Smooth muscle cell (in vitro differentiated cells): ENCODE results near the gene AADACL4. TPM values are rescaled to one million over a fixed set of nuclear protein-coding genes. Genes with fewer than 3 reads are reported as not detected.
"Not testable (repeated sequence)": the region's sequence is repeated elsewhere in the genome, so short reads cannot be mapped to it uniquely, and the experiment has no call there.

Source experiments
- DNase-seq: peaks from one replicate; lab custom pipeline; 2025; ENCODE audit not compliant: unreplicated experiment; lab: John Stamatoyannopoulos, UW
- H2AFZ ChIP-seq: fragments of 200-600 bp; sonication (generic); 2 replicates; pipeline ENCODE4 v1.6.0; 2016; ENCODE audit warnings: antibody characterized with exemption, low read depth, mild to moderate bottlenecking
- H3F3A ChIP-seq: fragments of 200-600 bp; sonication (generic); 2 replicates; pipeline ENCODE4 v1.6.0; 2017; ENCODE audit warnings: antibody characterized with exemption, low read depth
- H3K27ac ChIP-seq: fragments of 200-600 bp; sonication (generic); 2 replicates; pipeline ENCODE4 v1.5.1; 2016; ENCODE audit warnings: low read depth, mild to moderate bottlenecking
- H3K27me3 ChIP-seq: fragments of 200-600 bp; sonication (generic); 2 replicates; pipeline ENCODE4 v1.6.1; 2016; ENCODE audit warnings: low read depth, mild to moderate bottlenecking
- H3K36me3 ChIP-seq: fragments of 200-600 bp; sonication (generic); 2 replicates; pipeline ENCODE4 v1.5.1; 2016; ENCODE audit warnings: low read depth
- H3K4me1 ChIP-seq: fragments of 200-600 bp; sonication (generic); 2 replicates; pipeline ENCODE4 v1.5.1; 2016; ENCODE audit warnings: low read depth
- H3K4me2 ChIP-seq: fragments of 200-600 bp; sonication (generic); 2 replicates; pipeline ENCODE4 v1.6.0; 2016; ENCODE audit warnings: mild to moderate bottlenecking
- H3K4me3 ChIP-seq: fragments of 200-600 bp; sonication (generic); 2 replicates; pipeline ENCODE4 v1.5.1; 2016; ENCODE audit warnings: mild to moderate bottlenecking
- H3K79me2 ChIP-seq: fragments of 200-600 bp; sonication (generic); 2 replicates; pipeline ENCODE4 v1.6.0; 2016; ENCODE audit warnings: low read depth, mild to moderate bottlenecking
- H3K9ac ChIP-seq: fragments of 200-600 bp; sonication (generic); 2 replicates; pipeline ENCODE4 v1.6.0; 2016; ENCODE audit warnings: low read depth
- H3K9me3 ChIP-seq: fragments of 200-600 bp; sonication (generic); replicated peaks from 2 replicates; pipeline ENCODE4 v1.5.1; 2016; ENCODE audit warnings: low read depth
- H4K20me1 ChIP-seq: fragments of 200-600 bp; sonication (generic); 2 replicates; pipeline ENCODE4 v1.6.0; 2016; ENCODE audit warnings: low read depth
- WGBS: methylation state at CpG from one replicate; pipeline ENCODE4 v1.1.7; 2016; ENCODE audit warnings: low lambda C conversion rate; 5-methylcytosine and 5-hydroxymethylcytosine counted together
- polyA plus RNA-seq: library from polyadenylated mRNA; unstranded; fragments of >200 nt; fragmentation: Nextera tagmentation; extraction: Ambion mirVana; gene quantifications from 2 replicates; pipeline ENCODE4 v1.2.1, GENCODE V29; 2016
- total RNA-seq: library from RNA; depleted of rRNA; stranded (reverse); fragments of >200 nt; gene quantifications from 2 replicates; pipeline ENCODE4 v1.2.3, GENCODE V29; 2014
- TF ChIP-seq, protein P1 (sequence below): fragments of 200-600 bp; sonication (generic); IDR thresholded peaks from 2 replicates; pipeline ENCODE4 v1.5.1; 2017; ENCODE audit warnings: borderline replicate concordance, mild to moderate bottlenecking, antibody characterized with exemption; ENCODE audit not compliant: insufficient read depth, poor library complexity, severe bottlenecking

Gene AADACL4
- total and polyA plus RNA-seq, 2 experiments from 2014 or later, result not detected

- WGBS, result 92% methylated on average over 15 of the region's 15 CpGs
- H3K4me1 ChIP-seq, result no peaks in the 10 kb centered on the region
Measured at GRCh38 chr1:12666141-12666735, 22.4 kb downstream of the AADACL4 start.

DNA sequence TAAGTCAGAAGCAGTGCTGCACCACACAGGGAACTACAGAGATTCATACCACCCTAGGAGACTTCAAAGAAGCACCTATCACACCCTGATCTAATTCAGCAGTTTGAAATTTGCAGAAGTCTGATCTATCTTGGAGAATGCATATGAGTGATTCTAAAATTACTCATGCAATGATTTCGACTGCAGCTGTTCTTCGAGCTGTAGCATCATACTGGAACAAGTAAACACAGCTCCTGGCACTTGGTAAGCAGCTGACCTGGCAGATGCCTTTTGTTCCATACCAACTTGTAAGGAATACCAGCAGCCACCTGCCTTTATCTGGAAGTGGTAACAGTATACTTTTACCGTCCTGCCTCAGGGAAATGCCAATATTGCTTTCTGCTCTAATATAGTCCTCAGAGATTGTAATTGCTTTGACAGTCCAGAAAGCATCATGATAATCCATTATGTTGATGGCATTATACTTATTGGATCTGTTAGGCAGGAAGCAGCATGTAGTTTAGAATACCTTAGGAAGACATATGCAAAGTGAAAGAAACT, 25.7 kb downstream of the AADACL4 start:
- H2AFZ ChIP-seq, result no peak overlapping the region
- H3K27ac ChIP-seq, result no peak overlapping the region
- peaks cover 11% of the 10 kb centered on the region for H3K27me3 ChIP-seq
- H3K79me2 ChIP-seq, result no peaks in the 10 kb centered on the region
- no peaks in the 10 kb centered on the region for H3K36me3 ChIP-seq
- no peak for DNase-seq
- H3K9ac ChIP-seq, result no peak overlapping the region
- 79% methylated on average over 3 of the region's 3 CpGs for WGBS
- no peaks in the 10 kb centered on the region for H3F3A ChIP-seq
- TF ChIP-seq, protein P1, sequence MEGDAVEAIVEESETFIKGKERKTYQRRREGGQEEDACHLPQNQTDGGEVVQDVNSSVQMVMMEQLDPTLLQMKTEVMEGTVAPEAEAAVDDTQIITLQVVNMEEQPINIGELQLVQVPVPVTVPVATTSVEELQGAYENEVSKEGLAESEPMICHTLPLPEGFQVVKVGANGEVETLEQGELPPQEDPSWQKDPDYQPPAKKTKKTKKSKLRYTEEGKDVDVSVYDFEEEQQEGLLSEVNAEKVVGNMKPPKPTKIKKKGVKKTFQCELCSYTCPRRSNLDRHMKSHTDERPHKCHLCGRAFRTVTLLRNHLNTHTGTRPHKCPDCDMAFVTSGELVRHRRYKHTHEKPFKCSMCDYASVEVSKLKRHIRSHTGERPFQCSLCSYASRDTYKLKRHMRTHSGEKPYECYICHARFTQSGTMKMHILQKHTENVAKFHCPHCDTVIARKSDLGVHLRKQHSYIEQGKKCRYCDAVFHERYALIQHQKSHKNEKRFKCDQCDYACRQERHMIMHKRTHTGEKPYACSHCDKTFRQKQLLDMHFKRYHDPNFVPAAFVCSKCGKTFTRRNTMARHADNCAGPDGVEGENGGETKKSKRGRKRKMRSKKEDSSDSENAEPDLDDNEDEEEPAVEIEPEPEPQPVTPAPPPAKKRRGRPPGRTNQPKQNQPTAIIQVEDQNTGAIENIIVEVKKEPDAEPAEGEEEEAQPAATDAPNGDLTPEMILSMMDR, result no peak
- no peaks in the 10 kb centered on the region for H4K20me1 ChIP-seq
- no peaks in the 10 kb centered on the region for H3K4me1 ChIP-seq
- no peaks in the 10 kb centered on the region for H3K9me3 ChIP-seq
- no peak overlapping the region for H3K4me2 ChIP-seq
- no peak overlapping the region for H3K4me3 ChIP-seq

More at GRCh38 chr1:12666141-12666735, 22.4 kb downstream of the AADACL4 start:
- H3K36me3 ChIP-seq, result no peaks in the 10 kb centered on the region
- no peak overlapping the region for H3K4me3 ChIP-seq
- H3K79me2 ChIP-seq, result no peaks in the 10 kb centered on the region
- no peak overlapping the region for H3K9ac ChIP-seq
- H3K9me3 ChIP-seq, result no peaks in the 10 kb centered on the region
- H4K20me1 ChIP-seq, result no peaks in the 10 kb centered on the region
- H3K27me3 ChIP-seq, result peaks cover 6% of the 10 kb centered on the region
- H3F3A ChIP-seq, result no peaks in the 10 kb centered on the region
- no peak overlapping the region for H3K27ac ChIP-seq
- H2AFZ ChIP-seq, result no peak overlapping the region
- TF ChIP-seq, protein P1, result no peak
- DNase-seq, result no peak
- no peak overlapping the region for H3K4me2 ChIP-seq

GRCh38 chr1:12674358-12674757, 30.5 kb downstream of the AADACL4 start:
- Histone ChIP-seq H3K4me1 (no peaks in the 10 kb centered on the region), H2AFZ (no peak overlapping the region), H3K4me3 (no peak overlapping the region), H3K36me3 (no peaks in the 10 kb centered on the region), H3K4me2 (no peak overlapping the region), H3K9ac (no peak overlapping the region), H3K27me3 (peaks cover 11% of the 10 kb centered on the region), H4K20me1 (no peaks in the 10 kb centered on the region), H3K27ac (no peak overlapping the region), H3F3A (no peaks in the 10 kb centered on the region), H3K9me3 (no peaks in the 10 kb centered on the region), H3K79me2 (no peaks in the 10 kb centered on the region)
- no peak for DNase-seq
- TF ChIP-seq, protein P1, result no peak

GRCh38 chr1:12676122-12676521, 32.2 kb downstream of the AADACL4 start:
- WGBS, result 94% methylated on average over 4 of the region's 4 CpGs

More at GRCh38 chr1:12676122-12676521, 32.2 kb downstream of the AADACL4 start:
- H3K9me3 ChIP-seq, H3K4me2 ChIP-seq, H3F3A ChIP-seq, DNase-seq, H3K4me1 ChIP-seq, H3K27ac ChIP-seq, H3K9ac ChIP-seq, H3K79me2 ChIP-seq, H2AFZ ChIP-seq, H3K4me3 ChIP-seq, H3K27me3 ChIP-seq, H4K20me1 ChIP-seq, H3K36me3 ChIP-seq: not testable (repeated sequence)
